ENCODE data around the gene ITGAE.

DNA sequence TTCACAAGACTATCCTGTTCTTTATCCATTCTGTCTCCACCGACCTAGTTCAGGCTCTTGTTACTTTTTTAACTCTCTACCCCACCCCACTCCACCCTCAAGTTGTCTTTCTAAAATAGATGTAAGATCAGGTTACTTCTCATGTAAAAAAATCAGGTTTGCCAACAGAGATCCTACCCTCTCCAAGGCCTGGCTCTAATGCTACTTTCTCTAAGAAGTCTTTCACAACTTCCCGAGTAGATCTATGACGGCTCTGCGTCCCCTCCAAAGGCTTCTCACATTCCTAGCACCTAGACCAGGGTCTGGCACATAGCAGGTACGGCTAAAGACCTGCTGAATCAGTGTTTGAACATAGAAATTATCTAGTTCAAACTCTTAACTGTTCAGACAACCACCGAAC, 14.1 kb upstream of the ITGAE start:
- TF ChIP-seq CTCF (IDR thresholded peaks at IDR 0.05) = no peak
- TF ChIP-seq POLR2A (IDR thresholded peaks at IDR 0.05; ENCODE audit: low read depth) = no peak

Measured in esophagus muscularis mucosa (tissue), 3 donors.